HL-60 (cell line): ENCODE results near the gene ROGDI.
"Not testable (repeated sequence)": the region's sequence is repeated elsewhere in the genome, so short reads cannot be mapped to it uniquely, and the experiment has no call there.

Experiments
- DNase-seq, 2 experiments: peaks; one replicate each; pipeline ENCODE4 v3.0.0-alpha.2; 2010 to 2020; ENCODE audit warnings: low read depth in 1 of 2, low spot score in 1 of 2
- H3K27ac ChIP-seq: fragments of 250-450 bp; sonication (Bioruptor Pico); replicated peaks from 2 replicates; pipeline ENCODE4 v1.5.1; 2020; ENCODE audit warnings: mild to moderate bottlenecking, moderate library complexity
- H3K27me3 ChIP-seq: fragments of 250-450 bp; sonication (Bioruptor Pico); 2 replicates; pipeline ENCODE4 v1.5.1; 2021; ENCODE audit warnings: mild to moderate bottlenecking, moderate library complexity; ENCODE audit not compliant: insufficient read depth, poor library complexity, severe bottlenecking
- H3K4me3 ChIP-seq: replicated peaks from 2 replicates; pipeline ENCODE4 v1.5.1; 2011; ENCODE audit warnings: mild to moderate bottlenecking, control low read depth, low read length; ENCODE audit not compliant: insufficient read depth
- CTCF ChIP-seq: IDR thresholded peaks from one replicate; pipeline ENCODE4 v1.5.1; 2011; ENCODE audit warnings: low read length, control low read depth, inconsistent platforms; ENCODE audit not compliant: insufficient read depth
- GABPA ChIP-seq: IDR thresholded peaks from 2 replicates; pipeline ENCODE4 v1.6.1; 2012; ENCODE audit warnings: low read depth
- POLR2AphosphoS5 ChIP-seq: IDR thresholded peaks from 2 replicates; pipeline ENCODE4 v1.6.1; 2012; ENCODE audit warnings: low read depth
- SPI1 ChIP-seq: IDR thresholded peaks from 2 replicates; pipeline ENCODE4 v1.6.1; 2012; ENCODE audit warnings: low read depth, mild to moderate bottlenecking, borderline replicate concordance
- TF ChIP-seq, protein P1 (sequence below): IDR thresholded peaks from 2 replicates; pipeline ENCODE4 v1.6.1; 2012; ENCODE audit warnings: low read depth; ENCODE audit not compliant: insufficient replicate concordance

ROGDI gene

GRCh38 chr16:4785758-4786433 lies 16.5 kb downstream of the ROGDI start:
- DNase-seq, result no peak
- TF ChIP-seq SPI1, result no peak
- no peak for TF ChIP-seq CTCF
- TF ChIP-seq, protein P1, sequence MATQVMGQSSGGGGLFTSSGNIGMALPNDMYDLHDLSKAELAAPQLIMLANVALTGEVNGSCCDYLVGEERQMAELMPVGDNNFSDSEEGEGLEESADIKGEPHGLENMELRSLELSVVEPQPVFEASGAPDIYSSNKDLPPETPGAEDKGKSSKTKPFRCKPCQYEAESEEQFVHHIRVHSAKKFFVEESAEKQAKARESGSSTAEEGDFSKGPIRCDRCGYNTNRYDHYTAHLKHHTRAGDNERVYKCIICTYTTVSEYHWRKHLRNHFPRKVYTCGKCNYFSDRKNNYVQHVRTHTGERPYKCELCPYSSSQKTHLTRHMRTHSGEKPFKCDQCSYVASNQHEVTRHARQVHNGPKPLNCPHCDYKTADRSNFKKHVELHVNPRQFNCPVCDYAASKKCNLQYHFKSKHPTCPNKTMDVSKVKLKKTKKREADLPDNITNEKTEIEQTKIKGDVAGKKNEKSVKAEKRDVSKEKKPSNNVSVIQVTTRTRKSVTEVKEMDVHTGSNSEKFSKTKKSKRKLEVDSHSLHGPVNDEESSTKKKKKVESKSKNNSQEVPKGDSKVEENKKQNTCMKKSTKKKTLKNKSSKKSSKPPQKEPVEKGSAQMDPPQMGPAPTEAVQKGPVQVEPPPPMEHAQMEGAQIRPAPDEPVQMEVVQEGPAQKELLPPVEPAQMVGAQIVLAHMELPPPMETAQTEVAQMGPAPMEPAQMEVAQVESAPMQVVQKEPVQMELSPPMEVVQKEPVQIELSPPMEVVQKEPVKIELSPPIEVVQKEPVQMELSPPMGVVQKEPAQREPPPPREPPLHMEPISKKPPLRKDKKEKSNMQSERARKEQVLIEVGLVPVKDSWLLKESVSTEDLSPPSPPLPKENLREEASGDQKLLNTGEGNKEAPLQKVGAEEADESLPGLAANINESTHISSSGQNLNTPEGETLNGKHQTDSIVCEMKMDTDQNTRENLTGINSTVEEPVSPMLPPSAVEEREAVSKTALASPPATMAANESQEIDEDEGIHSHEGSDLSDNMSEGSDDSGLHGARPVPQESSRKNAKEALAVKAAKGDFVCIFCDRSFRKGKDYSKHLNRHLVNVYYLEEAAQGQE, result no peak
- no peak for TF ChIP-seq GABPA
- TF ChIP-seq POLR2AphosphoS5, result no peak
- no peak overlapping the region for H3K4me3 ChIP-seq
- H3K27me3 ChIP-seq, result no peaks in the 10 kb centered on the region
- H3K27ac ChIP-seq, result no peak overlapping the region

DNA sequence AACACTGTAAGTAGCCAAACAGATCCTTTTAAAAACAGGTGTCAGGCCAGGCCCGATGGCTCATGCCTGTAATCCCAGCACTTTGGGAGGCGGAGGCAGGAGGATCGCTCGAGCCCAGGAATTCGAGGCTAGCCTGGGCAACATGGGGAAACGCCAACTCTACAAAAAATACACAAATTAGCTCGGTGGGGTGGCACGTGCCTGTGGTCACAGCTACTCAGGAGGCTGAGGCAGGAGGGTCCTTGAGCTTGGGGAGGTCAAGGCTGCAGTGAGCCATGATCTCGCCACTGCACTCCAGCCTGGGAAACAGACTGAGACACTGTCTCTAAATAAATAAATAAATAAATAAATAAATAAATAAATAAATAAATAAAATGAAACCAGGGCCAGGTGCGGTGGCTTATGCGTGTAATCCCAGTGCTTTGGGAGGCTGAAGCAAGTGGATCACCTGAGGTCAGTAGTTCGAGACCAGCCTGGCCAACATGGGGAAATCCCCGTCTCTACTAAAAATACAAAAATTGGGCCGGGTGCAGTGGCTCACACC lies 17.9 kb downstream of the ROGDI start:
- H3K4me3 ChIP-seq, H3K27ac ChIP-seq, DNase-seq, H3K27me3 ChIP-seq: not testable (repeated sequence)

DNA sequence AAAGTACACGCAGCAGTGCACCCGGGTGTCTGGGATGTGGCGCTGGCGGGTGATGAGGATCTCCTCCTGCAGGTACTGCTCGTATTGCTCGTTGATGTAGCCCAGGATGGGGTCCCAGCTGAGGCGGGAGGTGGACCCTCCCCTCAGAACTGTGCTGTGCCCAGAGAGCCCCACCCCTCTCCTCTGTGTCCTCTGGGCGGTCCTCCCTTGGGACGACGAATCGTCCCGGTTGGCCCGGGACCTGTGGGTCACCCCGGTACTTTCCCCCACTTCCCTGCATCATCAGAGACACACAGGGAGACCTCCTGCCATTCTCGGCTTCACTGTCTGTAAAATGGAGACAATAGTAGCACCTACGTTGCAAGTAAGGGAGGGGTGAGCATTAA lies 18.5 kb downstream of the ROGDI start:
- H3K27me3 ChIP-seq, result no peaks in the 10 kb centered on the region
- no peak for DNase-seq
- no peak overlapping the region for H3K4me3 ChIP-seq
- no peak overlapping the region for H3K27ac ChIP-seq
- no peak for TF ChIP-seq SPI1
- TF ChIP-seq, protein P1, result no peak
- TF ChIP-seq POLR2AphosphoS5, result no peak
- no peak for TF ChIP-seq GABPA
- no peak for TF ChIP-seq CTCF

GRCh38 chr16:4783251-4783950 lies 19.0 kb downstream of the ROGDI start:
- DNase-seq, result no peak
- no peak overlapping the region for H3K27ac ChIP-seq
- no peak overlapping the region for H3K4me3 ChIP-seq
- no peaks in the 10 kb centered on the region for H3K27me3 ChIP-seq
- TF ChIP-seq, protein P1, result no peak
- no peak for TF ChIP-seq CTCF
